HepG2 (cell line): ENCODE results near the gene FBXW8. TPM values are rescaled to one million over a fixed set of nuclear protein-coding genes. Genes with fewer than 3 reads are reported as not detected.

Source experiments
- ATRX ChIP-seq: sonication (generic); formaldehyde crosslinking; IDR thresholded peaks from 2 replicates; pipeline ENCODE4 v1.4.0; 2020; ENCODE audit warnings: missing genetic modification reagents, borderline replicate concordance
- DZIP1 ChIP-seq: sonication (generic); formaldehyde crosslinking; IDR thresholded peaks from 2 replicates; pipeline ENCODE4 v1.5.0; 2020; ENCODE audit warnings: mild to moderate bottlenecking, missing genetic modification reagents
- GATAD2A ChIP-seq: IDR thresholded peaks from 2 replicates; pipeline ENCODE4 v1.6.1; 2016
- GLI4 ChIP-seq: sonication (generic); formaldehyde crosslinking; IDR thresholded peaks from 2 replicates; pipeline ENCODE4 v1.5.1; 2020; ENCODE audit warnings: missing genetic modification reagents, mild to moderate bottlenecking, moderate library complexity, borderline replicate concordance
- HNRNPL ChIP-seq: fragments of 200-400 bp; formaldehyde crosslinking; IDR thresholded peaks from 2 replicates; pipeline ENCODE4 v1.6.1; 2017; ENCODE audit warnings: mild to moderate bottlenecking, low read depth, low read length
- IRF1 ChIP-seq: sonication (generic); formaldehyde crosslinking; IDR thresholded peaks from 2 replicates; pipeline ENCODE4 v1.4.0; 2020; ENCODE audit warnings: low read depth, mild to moderate bottlenecking, missing genetic modification reagents
- KAT7 ChIP-seq: IDR thresholded peaks from 2 replicates; pipeline ENCODE4 v1.6.1; 2018; ENCODE audit warnings: borderline replicate concordance, missing compliant biosample characterization
- NCOA1 ChIP-seq: sonication (generic); formaldehyde crosslinking; IDR thresholded peaks from 2 replicates; pipeline ENCODE4 v1.9.0; 2021; ENCODE audit warnings: missing genetic modification reagents
- SAP130 ChIP-seq: IDR thresholded peaks from 2 replicates; pipeline ENCODE4 v1.6.1; 2016; ENCODE audit warnings: low read depth
- SP5 ChIP-seq: IDR thresholded peaks from 2 replicates; pipeline ENCODE4 v1.6.1; 2016; ENCODE audit warnings: low read depth, borderline replicate concordance
- TAF1 ChIP-seq: sonication (generic); formaldehyde crosslinking; IDR thresholded peaks from 2 replicates; pipeline ENCODE4 v1.4.0; 2020; ENCODE audit warnings: missing genetic modification reagents
- TFDP1 ChIP-seq: IDR thresholded peaks from 2 replicates; pipeline ENCODE4 v1.6.1; 2016; ENCODE audit warnings: missing compliant biosample characterization, missing genetic modification reagents, borderline replicate concordance
- ZBTB21 ChIP-seq: sonication (generic); formaldehyde crosslinking; IDR thresholded peaks from 2 replicates; pipeline ENCODE4 v1.4.0; 2020; ENCODE audit warnings: missing genetic modification reagents
- ZFY ChIP-seq: sonication (generic); formaldehyde crosslinking; IDR thresholded peaks from 2 replicates; pipeline ENCODE4 v1.4.0; 2020; ENCODE audit warnings: missing genetic modification reagents
- ZMYM3 ChIP-seq: sonication (generic); formaldehyde crosslinking; IDR thresholded peaks from 2 replicates; pipeline ENCODE4 v1.5.1; 2020; ENCODE audit warnings: mild to moderate bottlenecking, missing genetic modification reagents
- ZNF296 ChIP-seq: sonication (generic); formaldehyde crosslinking; conservative IDR thresholded peaks from 2 replicates; pipeline ENCODE4 v1.5.0; 2020; ENCODE audit warnings: mild to moderate bottlenecking, missing genetic modification reagents
- ZNF350 ChIP-seq: sonication (generic); formaldehyde crosslinking; IDR thresholded peaks from 2 replicates; pipeline ENCODE4 v1.4.0; 2020; ENCODE audit warnings: mild to moderate bottlenecking, low read depth, missing genetic modification reagents, borderline replicate concordance
- ZNF556 ChIP-seq: sonication (generic); formaldehyde crosslinking; IDR thresholded peaks from 2 replicates; pipeline ENCODE4 v1.4.0; 2020; ENCODE audit warnings: mild to moderate bottlenecking, missing genetic modification reagents, borderline replicate concordance
- ZNF558 ChIP-seq: sonication (generic); formaldehyde crosslinking; IDR thresholded peaks from 2 replicates; pipeline ENCODE4 v1.9.0; 2022; ENCODE audit warnings: mild to moderate bottlenecking, missing genetic modification reagents, borderline replicate concordance
- ZNF607 ChIP-seq: sonication (generic); formaldehyde crosslinking; IDR thresholded peaks from 2 replicates; pipeline ENCODE4 v1.5.1; 2020; ENCODE audit warnings: missing genetic modification reagents, mild to moderate bottlenecking, borderline replicate concordance
- ZNF839 ChIP-seq: sonication (generic); formaldehyde crosslinking; IDR thresholded peaks from 2 replicates; pipeline ENCODE4 v1.4.0; 2020; ENCODE audit warnings: missing genetic modification reagents, mild to moderate bottlenecking, borderline replicate concordance
- ZNF891 ChIP-seq: sonication (generic); formaldehyde crosslinking; IDR thresholded peaks from 2 replicates; pipeline ENCODE4 v1.5.0; 2020; ENCODE audit warnings: mild to moderate bottlenecking, missing genetic modification reagents
- polyA plus RNA-seq, 8 experiments: library from polyadenylated mRNA; depleted of rRNA in 3 of 8; stranded (reverse) in 7 of 8; unstranded in 1 of 8; fragments of >200 nt; fragmentation: Illumina TruSeq in 4 of 8; extraction: Trizol in 4 of 8; gene quantifications; 2 replicates each; pipeline versions ENCODE4 v1.2.1 to v1.2.3, GENCODE V29; 2011 to 2016; ENCODE audit warnings: low read depth in 4 of 8, missing spikeins in 1 of 8, mixed read lengths in 1 of 8; ENCODE audit not compliant: insufficient read depth in 1 of 8
- total RNA-seq, 5 experiments: library from RNA; depleted of rRNA; stranded (reverse); fragments of >200 nt; fragmentation: Illumina TruSeq; extraction: Trizol; gene quantifications; 2 replicates each; pipeline ENCODE4 v1.2.3, GENCODE V29; 2016; ENCODE audit warnings: low read depth in 1 of 5
- TF ChIP-seq, protein P1 (sequence below): sonication (generic); formaldehyde crosslinking; IDR thresholded peaks from 2 replicates; pipeline ENCODE4 v1.5.0; 2020; ENCODE audit warnings: mild to moderate bottlenecking, low read depth, missing genetic modification reagents, borderline replicate concordance
- TF ChIP-seq, protein P2 (sequence below): IDR thresholded peaks from 2 replicates; pipeline ENCODE4 v1.6.1; 2018; ENCODE audit warnings: missing genetic modification reagents, mild to moderate bottlenecking, missing compliant biosample characterization

The FBXW8 gene
- total and polyA plus RNA-seq, 2 of the 13 experiments (the other 11 are each of a cell fraction or from before 2014, with no cell fraction given) = 5.1 to 5.9 TPM

- TF ChIP-seq ZNF607 = 0 out of 2 replicates have a peak, but pooled peaks have one; percentile 21
- 0 out of 2 replicates have a peak, but pooled peaks have one; percentile 54 for TF ChIP-seq ZNF839 (CRISPR knock-in tag)
- TF ChIP-seq ZNF350 (CRISPR knock-in tag) = peak; percentile 87
- peak; percentile 79 for TF ChIP-seq SP5 (CRISPR knock-in tag)
- TF ChIP-seq ZFY = peak; percentile 63
- TF ChIP-seq ZBTB21 = no peak
- TF ChIP-seq, protein P1, sequence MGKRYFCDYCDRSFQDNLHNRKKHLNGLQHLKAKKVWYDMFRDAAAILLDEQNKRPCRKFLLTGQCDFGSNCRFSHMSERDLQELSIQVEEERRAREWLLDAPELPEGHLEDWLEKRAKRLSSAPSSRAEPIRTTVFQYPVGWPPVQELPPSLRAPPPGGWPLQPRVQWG (CRISPR knock-in tag) = no peak
- 0 out of 2 replicates have a peak, but pooled peaks have one; percentile 23 for TF ChIP-seq IRF1
- no peak for TF ChIP-seq ATRX (CRISPR knock-in tag)
- 0 out of 2 replicates have a peak, but pooled peaks have one; percentile 46 for TF ChIP-seq ZNF296 (CRISPR knock-in tag)
- TF ChIP-seq HNRNPL = peak; percentile 91
- peak; percentile 41 for TF ChIP-seq TAF1 (CRISPR knock-in tag)
- TF ChIP-seq ZNF558 (CRISPR knock-in tag) = 0 out of 2 replicates have a peak, but pooled peaks have one; percentile 35
- no peak for TF ChIP-seq GLI4 (CRISPR knock-in tag)
- peak; percentile 31; the same call in 1 of the 2 replicates for TF ChIP-seq ZNF556
- TF ChIP-seq TFDP1 (CRISPR knock-in tag) = no peak; the same call in 1 of the 2 replicates
- no peak; the same call in none of the 2 replicates for TF ChIP-seq KAT7 (CRISPR knock-in tag)
- TF ChIP-seq DZIP1 = no peak
- TF ChIP-seq, protein P2, sequence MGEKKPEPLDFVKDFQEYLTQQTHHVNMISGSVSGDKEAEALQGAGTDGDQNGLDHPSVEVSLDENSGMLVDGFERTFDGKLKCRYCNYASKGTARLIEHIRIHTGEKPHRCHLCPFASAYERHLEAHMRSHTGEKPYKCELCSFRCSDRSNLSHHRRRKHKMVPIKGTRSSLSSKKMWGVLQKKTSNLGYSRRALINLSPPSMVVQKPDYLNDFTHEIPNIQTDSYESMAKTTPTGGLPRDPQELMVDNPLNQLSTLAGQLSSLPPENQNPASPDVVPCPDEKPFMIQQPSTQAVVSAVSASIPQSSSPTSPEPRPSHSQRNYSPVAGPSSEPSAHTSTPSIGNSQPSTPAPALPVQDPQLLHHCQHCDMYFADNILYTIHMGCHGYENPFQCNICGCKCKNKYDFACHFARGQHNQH (CRISPR knock-in tag) = 0 out of 2 replicates have a peak, but pooled peaks have one; percentile 30
- peak; percentile 20; the same call in 1 of the 2 replicates for TF ChIP-seq ZNF891 (CRISPR knock-in tag)
- peak; percentile 76 for TF ChIP-seq ZMYM3 (CRISPR knock-in tag)
- TF ChIP-seq SAP130 (CRISPR knock-in tag) = peak; percentile 64
- TF ChIP-seq NCOA1 (CRISPR knock-in tag) = no peak
- peak; percentile 63 for TF ChIP-seq GATAD2A
Measured at GRCh38 chr12:117045160-117046010, 134.6 kb downstream of the FBXW8 start (continued).
